HUES48 (cell line): ENCODE measurements around the gene PKD1.
"Not testable (repeated sequence)": the region's sequence is repeated elsewhere in the genome, so short reads cannot be mapped to it uniquely, and the experiment has no call there.

Experiments used
- H3K27ac ChIP-seq: one replicate; pipeline ENCODE4 v1.7.0; 2013; ENCODE audit warnings: low read depth, low read length, inconsistent platforms
- H3K27me3 ChIP-seq: 2 replicates; pipeline ENCODE4 v1.6.1; 2013; ENCODE audit warnings: mild to moderate bottlenecking, low read length; ENCODE audit not compliant: control insufficient read depth, insufficient read depth
- H3K36me3 ChIP-seq: 2 replicates; pipeline ENCODE4 v1.6.1; 2013; ENCODE audit warnings: low read length; ENCODE audit not compliant: control insufficient read depth, insufficient read depth
- H3K4me1 ChIP-seq: 2 replicates; pipeline ENCODE4 v1.6.1; 2013; ENCODE audit warnings: mild to moderate bottlenecking, low read length; ENCODE audit not compliant: control insufficient read depth, insufficient read depth
- H3K4me3 ChIP-seq: 2 replicates; pipeline ENCODE4 v1.5.1; 2013; ENCODE audit warnings: mild to moderate bottlenecking, low read depth, low read length
- H3K9ac ChIP-seq: 2 replicates; pipeline ENCODE4 v1.6.1; 2013; ENCODE audit warnings: mild to moderate bottlenecking, low read depth, low read length, moderate library complexity
- H3K9me3 ChIP-seq: 2 replicates; pipeline ENCODE4 v1.6.1; 2013; ENCODE audit warnings: low read length; ENCODE audit not compliant: control insufficient read depth, insufficient read depth

The PKD1 gene

DNA sequence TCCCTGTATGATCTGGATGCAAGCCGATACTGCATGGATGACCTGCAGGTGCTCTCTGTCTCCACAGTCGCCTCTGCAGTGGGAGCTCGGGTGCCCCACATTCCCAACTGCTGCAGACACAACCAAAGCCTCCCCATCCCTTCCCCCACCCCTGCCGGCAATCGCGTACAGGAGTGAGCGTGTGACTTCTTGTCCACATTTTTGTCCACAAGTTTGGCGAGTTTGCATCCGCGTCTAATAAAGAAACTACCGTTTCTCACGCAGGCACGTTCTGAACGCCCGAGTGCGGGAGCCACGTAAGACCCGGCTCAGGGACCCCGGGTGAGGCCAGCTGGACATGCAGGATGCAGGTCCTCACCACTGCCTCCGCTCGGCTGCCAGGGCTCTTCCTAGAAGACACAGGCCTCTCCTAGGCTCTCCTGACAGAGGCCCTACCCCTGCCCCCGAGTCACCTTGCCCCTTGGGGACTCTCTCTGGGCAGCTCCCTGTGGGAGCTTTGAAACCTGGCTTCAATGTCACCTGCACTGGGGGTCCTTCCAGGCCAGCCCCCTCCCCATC is 5.7 kb downstream of the PKD1 start:
- H3K36me3 ChIP-seq, H3K4me3 ChIP-seq, H3K9ac ChIP-seq, H3K4me1 ChIP-seq, H3K27me3 ChIP-seq, H3K9me3 ChIP-seq, H3K27ac ChIP-seq: not testable (repeated sequence)

GRCh38 chr16:2129251-2129650 is 6.4 kb downstream of the PKD1 start:
- H3K9me3 ChIP-seq, H3K9ac ChIP-seq, H3K27ac ChIP-seq, H3K4me3 ChIP-seq, H3K36me3 ChIP-seq, H3K27me3 ChIP-seq, H3K4me1 ChIP-seq: not testable (repeated sequence)

DNA sequence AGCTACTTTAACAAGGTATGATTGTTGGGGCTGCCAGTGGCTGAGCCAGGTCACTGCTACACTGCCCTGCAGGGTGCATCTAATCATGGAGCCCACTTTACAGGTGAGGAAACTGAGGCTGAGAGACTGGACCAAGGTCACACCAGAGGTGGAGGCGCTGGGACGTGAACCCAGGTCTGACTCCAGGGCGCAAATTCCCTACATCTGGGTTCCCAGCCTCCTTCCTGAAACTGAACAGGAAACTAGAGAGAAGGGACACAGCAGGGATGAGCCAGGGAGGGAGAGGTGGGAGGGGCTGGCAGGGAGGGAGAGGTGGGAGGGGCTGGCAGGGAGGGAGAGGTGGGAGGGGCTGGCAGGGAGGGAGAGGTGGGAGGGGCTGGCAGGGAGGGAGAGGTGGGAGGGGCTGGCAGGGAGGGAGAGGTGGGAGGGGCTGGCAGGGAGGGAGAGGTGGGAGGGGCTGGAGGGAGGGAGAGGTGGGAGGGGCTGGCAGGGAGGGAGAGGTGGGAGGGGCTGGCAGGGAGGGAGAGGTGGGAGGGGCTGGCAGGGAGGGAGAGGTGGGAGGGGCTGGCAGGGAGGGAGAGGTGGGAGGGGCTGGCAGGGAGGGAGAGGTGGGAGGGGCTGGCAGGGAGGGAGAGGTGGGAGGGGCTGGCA is 7.9 kb downstream of the PKD1 start:
- H3K9ac ChIP-seq, H3K36me3 ChIP-seq, H3K4me3 ChIP-seq, H3K4me1 ChIP-seq, H3K9me3 ChIP-seq, H3K27me3 ChIP-seq: not testable (repeated sequence)
- peak overlapping the region; percentile 51 for H3K27ac ChIP-seq

GRCh38 chr16:2126928-2127556 is 8.7 kb downstream of the PKD1 start:
- H3K27me3 ChIP-seq, H3K4me1 ChIP-seq, H3K9ac ChIP-seq, H3K4me3 ChIP-seq, H3K9me3 ChIP-seq, H3K36me3 ChIP-seq: not testable (repeated sequence)
- H3K27ac ChIP-seq, result peak overlapping the region; percentile 51

DNA sequence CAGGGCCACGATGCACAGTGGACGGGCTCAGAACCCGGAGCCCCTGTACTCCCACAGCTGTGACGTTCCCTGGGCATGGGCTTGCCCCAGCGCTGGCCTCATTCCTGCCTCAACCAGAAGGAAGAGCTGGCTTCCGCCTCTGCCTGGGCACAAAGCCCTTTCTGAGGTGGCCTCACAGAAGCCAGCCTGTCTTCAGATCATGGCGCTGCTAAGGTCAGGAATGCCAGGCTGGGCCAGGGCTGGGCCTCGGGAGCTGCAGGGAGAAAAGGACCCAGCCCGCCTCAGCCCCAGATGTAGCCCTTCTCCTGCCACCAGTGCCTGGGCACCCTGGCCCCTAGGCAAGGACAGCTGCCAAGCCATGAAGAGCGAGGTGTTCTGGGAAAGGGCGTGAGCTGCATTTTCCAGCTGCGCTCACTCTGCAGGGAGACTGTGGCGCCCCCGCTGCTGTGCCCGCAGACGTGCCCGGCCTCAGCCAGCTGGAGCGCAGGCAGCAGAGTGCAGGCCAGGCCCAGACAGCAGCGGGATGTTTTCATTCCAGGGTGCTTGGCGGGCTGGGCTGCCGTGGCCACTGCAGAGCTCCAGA is 9.4 kb downstream of the PKD1 start:
- H3K36me3 ChIP-seq, H3K4me1 ChIP-seq, H3K9ac ChIP-seq, H3K27ac ChIP-seq, H3K27me3 ChIP-seq, H3K9me3 ChIP-seq, H3K4me3 ChIP-seq: not testable (repeated sequence)

- H3K4me1 ChIP-seq, H3K9me3 ChIP-seq, H3K27me3 ChIP-seq, H3K36me3 ChIP-seq, H3K9ac ChIP-seq, H3K4me3 ChIP-seq: not testable (repeated sequence)
- peak overlapping the region; percentile 91 for H3K27ac ChIP-seq
Observed at GRCh38 chr16:2125609-2126008, 10.1 kb downstream of the PKD1 start.

DNA sequence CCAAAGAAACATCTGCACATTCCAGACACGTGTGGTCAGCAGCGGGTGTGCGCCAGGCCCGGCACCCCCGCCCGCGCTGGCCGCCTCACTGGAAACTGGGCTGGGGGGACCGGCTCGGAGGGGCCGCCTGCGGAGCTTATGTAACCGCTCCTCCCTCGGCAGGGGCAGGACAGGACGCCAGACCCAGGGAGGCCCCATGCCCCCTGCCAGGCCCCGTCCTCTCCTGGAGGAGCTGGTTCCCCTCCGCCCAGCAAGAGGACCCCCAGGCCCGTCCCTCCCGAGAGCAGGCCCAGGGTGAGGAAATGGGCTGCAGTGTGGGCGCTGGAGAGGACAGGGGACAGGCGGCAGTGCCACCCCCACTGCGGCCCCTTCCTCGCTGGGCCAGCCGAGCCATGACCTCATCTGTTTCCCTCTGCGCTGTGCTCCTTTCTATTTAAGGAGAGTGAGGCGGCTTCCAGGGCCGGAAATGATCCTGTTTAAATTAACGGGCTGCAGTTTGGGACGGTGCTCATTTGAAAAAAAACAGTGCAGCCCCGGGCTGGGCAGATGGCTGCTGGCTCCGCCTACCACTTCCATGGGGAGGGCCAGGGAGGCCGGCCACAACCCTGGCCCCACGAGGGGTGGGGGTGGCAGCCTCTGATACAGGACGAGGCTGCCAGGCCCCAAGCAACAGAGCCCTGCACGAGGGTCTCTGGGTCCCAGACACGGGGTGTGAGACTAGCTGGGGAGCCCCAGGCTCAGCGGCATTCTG is 10.8 kb downstream of the PKD1 start:
- not testable (repeated sequence) for H3K36me3 ChIP-seq, H3K4me3 ChIP-seq, H3K9me3 ChIP-seq, H3K27me3 ChIP-seq, H3K4me1 ChIP-seq
- H3K27ac ChIP-seq, result peak overlapping the region; percentile 91
- H3K9ac ChIP-seq, result peak overlapping the region; percentile 22; the same call in 1 of the 2 replicates

DNA sequence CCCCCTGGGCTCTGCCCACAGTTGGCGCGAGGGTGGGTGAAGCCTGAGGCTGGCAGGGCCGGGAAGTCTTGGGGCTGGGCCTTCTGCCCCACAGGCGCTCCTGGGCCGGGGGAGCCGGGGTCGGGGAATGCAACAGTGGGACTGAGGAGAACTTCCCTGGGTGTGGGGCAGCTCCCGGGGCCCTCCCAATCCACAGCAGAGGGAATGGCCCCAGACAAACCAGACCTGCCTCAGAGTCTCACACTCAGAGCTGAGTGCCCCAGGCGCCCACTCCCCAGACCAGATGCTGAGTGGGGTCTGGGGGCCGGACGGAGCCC is 11.4 kb downstream of the PKD1 start:
- not testable (repeated sequence) for H3K4me1 ChIP-seq, H3K36me3 ChIP-seq, H3K9me3 ChIP-seq, H3K27me3 ChIP-seq, H3K4me3 ChIP-seq
- Histone ChIP-seq H3K27ac (peak overlapping the region; percentile 91), H3K9ac (peak overlapping the region; percentile 22; the same call in 1 of the 2 replicates)

DNA sequence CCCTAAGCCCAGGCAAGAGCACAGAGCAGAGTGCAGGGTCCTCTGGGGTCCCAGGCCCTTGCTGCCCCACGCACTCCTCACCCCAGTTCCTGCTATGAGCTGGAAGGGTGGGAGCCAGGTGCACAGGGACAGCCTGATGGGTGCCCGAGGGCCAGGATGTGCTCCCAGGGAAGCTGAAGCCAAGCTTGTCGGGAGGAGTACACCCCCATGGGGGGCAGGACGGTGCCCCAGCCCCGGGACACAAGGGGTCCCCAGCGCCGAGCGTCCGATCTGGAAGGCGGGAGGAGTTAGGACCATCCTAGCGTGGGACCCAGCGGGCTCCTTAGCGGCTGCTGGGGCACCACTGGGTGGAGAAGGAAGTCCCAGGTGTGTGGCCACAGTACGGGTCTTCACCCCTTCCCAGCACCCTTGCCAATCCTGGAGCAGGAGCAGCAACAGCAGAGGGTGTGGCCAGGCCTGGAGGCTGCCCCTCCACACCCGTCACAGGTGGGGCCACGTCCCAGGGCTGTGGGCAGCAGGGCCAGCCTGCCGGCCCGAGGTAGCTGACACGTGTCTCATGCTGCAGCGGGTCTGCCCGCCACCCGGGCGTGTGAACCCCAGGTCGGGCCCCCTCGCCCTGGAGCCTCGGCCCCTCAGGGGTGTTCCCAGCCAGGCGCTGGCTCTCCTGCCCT is 11.9 kb downstream of the PKD1 start:
- H3K27ac ChIP-seq, result peak overlapping the region; percentile 91
- not testable (repeated sequence) for H3K9me3 ChIP-seq, H3K36me3 ChIP-seq, H3K4me1 ChIP-seq, H3K4me3 ChIP-seq, H3K9ac ChIP-seq, H3K27me3 ChIP-seq

GRCh38 chr16:2122934-2123683 is 12.6 kb downstream of the PKD1 start:
- not testable (repeated sequence) for H3K36me3 ChIP-seq

More at GRCh38 chr16:2122934-2123683, 12.6 kb downstream of the PKD1 start:
- not testable (repeated sequence) for H3K4me3 ChIP-seq, H3K27me3 ChIP-seq, H3K9ac ChIP-seq, H3K27ac ChIP-seq, H3K4me1 ChIP-seq, H3K9me3 ChIP-seq
